NCI-H2107 treated with DMSO at 0.1 percent for 48 hours (cell line): ENCODE results near the gene CNPPD1.

Experiments used
- DNase-seq: peaks from one replicate; lab custom pipeline; 2025; ENCODE audit not compliant: unreplicated experiment; lab: John Stamatoyannopoulos, UW

The CNPPD1 gene

DNA sequence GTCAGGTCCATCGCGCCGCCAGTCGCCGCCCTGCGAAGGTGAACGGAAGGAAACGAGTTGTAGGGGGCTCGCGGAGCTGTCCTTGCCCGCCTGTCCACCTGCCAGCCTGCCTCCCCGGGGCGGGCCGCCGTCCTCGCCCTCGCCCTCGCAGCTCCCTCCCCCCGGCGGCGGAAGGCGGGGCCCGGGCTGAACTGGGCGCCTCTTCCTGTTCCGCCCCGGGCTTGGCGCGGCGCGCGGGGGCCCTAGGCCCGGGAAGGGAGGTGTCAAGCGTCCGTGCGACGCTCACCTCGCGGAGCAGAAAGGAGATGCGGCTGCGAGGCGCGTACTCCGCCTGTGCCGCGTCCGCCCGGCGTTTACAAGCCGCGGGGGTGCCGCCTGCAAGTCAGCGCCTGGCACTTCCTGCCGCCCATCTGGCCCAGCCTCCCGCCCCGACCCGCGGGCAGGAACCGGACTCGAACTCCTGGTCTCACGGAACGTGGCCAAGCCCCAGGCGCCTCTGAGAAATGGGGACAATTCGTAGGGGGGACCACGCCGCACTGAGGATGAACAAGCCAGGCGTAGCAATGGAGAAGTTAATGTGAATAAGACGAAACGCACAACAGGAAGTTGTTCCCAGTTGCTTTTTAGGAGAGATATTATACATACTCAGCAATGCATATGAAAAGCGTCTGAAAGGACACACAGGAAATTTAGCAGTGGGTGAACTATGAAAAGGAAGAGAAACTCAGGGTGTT is at the start of gene CNPPD1:
CNPPD1 (minus strand) TSS at position 108 of the 734 bp plus-strand sequence; CDS start at position 11, 97 bp downstream.
- peak; percentile 46 for DNase-seq

DNA sequence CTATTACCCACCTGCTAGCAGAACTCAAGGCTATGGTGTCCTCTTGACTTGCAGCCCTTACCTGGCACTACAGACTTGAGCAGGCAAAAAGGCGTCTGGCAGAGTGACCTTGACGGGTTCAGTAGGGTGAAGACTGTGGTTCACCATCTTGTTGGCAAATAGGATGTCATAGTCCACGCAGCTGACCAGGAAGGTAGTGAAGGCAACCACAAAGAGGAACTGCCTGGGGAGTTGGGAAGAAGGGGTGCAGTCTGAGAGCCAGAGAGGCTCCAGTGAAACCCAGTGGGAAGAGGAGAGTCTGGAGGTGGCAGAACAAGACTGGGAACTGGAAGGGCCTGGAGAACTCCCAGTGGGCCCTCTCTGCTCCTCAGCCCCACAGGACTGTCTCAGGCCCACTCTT is 48.6 kb upstream of the CNPPD1 start:
- no peak for DNase-seq

DNA sequence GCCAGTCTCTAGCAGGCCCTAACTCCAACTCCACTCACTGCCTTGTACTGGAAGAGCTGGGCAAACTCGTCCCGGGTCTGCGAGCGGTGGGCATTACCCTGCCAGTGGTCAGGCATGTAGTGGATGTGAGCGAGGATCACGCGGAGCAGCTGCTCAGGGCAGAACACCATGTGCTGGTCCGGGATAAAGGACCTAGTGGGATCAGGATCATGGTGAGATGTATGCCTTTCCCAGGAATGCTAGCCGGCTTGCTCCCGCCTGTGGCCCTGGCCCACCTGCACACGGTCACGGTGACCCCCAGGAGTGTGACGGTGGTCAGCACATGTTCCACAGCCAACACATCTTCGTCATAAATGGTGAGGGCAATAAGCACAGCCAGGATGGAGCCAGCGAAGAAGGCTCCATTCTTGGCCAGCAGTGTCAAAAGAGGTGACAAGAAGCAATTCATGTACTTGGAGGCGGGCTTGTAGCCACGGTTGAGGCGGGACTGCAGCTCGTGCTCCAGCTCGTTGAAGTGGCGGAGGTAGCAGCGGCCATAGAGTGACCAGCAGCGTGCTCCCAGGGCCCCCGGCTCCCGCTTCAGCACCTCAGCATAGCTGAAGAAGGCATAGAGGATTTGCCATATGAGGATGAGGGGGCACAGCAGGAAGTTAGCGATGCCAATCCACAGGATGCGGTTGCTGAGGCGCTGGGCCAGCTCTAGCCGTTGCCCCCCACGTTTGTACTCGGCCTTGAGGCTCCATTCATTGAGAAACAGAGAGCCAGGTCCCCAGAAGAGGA is 47.3 kb upstream of the CNPPD1 start:
- no peak for DNase-seq

DNA sequence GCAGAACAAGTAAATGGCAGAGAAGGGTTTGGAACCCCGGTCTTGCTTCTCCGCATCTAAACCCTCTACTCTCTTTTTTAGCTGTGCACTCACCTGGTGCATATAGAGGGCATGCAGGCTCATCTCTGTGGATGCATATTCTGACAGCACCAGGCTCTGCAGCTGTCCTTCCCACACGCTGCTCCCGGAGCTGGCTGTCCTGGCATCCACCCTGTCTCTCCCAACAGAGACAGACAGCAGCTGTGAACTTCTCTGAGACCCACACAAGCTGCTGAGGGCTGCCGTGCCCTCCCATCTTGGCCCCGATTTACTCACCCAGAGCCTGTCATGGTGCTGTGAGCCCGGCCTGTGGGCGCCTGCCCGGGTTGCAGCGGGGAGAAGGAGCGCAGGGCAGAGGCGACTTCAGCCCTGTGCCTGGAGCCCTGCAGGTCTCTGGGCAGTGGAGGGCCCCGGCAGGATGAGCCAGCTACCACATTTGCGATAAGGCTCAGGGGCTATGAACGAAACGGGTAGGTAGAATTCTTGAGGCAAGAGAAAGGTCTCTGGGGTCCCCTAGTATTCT is 45.3 kb upstream of the CNPPD1 start:
- DNase-seq: no peak

DNA sequence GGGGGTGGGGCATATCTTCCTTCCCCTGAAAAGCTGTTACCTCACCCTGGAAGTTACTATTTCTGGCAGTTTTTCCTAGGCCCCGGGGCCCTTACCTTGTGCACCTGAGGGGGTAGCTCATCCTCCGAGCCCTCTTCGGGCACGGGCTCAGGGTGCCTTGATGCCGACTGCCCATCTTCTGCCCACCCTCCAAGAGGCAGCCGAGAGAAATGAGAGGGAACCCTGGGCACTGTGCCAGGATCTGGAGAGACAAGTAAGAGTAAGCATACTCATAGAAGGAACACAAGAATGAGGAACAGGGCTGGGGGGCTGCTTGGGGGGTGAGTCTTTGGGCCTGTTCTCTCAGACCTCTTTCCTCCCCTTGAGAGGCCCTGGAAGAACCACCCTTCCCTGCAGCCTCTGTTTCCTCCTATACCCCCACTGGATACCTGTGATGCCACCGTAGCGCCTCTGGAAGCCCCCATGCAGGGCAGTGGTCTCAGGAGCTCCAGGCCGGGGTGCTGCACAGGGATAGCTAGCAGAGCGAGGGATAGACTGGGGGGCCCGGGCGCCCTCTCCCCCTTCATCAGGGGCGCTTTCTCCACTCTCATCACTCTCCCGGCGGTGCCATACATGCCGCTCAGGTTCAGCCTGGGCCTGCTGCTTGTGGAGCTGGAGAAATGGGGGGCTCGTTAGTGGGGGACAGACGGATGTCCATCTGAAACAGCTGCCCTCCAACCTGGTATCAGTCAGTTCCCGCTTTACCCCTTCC is 44.1 kb upstream of the CNPPD1 start:
- DNase-seq: no peak

DNA sequence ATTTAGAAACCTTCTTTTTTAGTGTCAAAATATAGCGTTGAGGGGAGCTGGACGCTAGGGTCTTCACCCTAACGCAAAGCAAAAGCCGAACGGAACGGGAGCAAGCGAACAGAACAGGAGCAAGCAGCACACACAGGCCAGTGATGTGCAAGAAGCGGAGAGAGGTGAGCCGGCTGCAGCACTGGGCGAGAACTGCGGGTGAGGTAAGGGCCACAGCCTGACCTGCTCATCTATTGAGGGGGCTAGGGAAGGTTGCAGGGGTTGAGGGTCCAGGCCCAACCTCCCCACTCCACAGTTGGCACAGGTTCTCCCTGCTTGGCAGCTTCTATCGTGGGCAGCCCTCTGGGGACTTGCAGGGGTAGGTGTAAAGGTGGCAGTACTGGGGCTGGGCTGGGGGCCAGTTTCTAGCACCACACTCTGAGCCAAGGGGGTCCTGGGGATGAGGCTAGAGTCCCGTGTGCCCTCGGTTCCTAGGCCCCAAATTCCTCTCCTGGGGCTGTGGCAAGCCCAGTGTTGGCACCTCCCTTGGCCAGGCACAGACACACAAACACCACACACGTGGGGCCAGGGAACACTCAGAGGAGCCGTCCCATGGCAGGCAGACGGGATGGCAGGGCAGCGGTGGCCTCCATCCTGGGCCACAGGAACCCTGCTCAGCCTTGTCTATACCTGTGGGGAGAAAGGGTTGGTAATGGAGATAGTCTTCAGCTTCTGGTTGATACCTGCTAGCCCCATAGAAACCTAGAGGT is 43.2 kb upstream of the CNPPD1 start:
- no peak for DNase-seq

DNA sequence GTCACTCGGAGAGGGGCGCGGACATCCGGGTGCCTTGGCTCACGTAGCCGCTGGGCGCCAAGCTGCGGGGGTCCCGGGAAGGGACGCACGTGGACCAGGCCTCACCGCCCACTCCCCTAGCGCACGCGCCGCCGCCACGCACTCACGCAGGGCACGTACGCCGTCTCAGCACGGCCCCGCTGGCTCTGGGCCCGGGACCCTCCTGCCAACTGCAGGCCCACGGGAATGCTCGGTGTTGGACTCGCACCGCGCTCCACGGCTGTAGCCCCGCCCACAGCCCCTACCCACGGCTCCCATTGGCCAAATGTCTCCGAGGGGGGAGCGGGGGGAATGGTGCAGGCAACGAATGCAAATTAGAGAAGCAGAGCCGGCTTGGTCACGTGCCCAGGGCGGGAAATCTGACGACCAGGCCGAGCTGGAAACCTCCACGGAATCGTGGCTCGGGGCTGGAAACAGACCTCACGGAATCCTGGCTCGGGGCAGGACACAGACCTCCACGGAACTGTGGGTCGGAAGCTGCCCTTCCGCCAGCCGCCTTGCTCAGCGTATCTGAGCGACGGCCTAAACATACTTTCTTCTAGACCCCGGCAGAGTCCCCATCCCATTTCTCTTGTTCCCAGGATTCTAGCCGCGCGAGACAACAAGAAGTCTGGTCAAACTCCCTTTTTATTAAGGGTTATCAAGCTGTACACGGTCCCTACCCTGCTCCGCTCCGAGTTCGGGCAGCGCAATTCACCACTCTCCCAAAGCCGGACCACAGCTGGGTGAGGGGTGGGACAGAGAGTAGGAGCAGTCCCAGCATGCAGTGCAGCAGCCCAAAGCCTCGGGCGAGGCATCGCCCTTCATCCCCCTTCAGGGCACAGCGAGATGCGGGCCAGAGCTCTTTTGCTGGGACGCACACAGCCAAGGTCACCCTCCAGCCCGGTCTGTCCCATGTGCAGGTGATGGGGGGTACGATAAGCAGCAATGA is 42.3 kb upstream of the CNPPD1 start, which contains the start of gene ABCB6:
ABCB6 (minus strand) TSS at position 227 of the 970 bp plus-strand sequence. CDS start 285 bp downstream, outside the sequence.
- peak; percentile 42 for DNase-seq

DNA sequence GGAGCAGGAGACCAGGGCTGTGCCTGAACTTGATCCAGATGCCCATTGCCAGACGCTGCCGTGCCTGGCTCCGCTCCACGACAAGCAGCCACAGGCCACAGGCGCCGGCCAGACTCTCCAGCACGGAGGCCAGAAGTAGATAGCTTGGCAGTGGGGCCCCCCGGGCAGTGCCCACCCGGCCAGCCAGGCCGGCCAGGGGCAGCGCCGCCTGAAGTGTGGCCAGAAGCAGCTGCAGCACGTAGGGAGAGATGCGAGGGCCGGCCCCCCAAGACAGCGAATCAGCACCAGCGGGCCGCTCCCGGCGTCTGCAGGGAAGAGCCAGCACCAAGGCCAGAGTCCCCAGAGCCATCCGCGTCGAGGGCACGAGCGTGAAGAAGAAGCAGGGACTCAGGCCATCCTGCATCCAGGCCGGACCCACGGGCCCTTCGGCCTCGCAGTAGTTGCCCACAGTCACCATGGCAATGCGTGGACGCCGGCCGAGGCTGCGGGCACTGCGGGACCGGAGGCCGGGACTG is 41.5 kb upstream of the CNPPD1 start:
- no peak for DNase-seq

DNA sequence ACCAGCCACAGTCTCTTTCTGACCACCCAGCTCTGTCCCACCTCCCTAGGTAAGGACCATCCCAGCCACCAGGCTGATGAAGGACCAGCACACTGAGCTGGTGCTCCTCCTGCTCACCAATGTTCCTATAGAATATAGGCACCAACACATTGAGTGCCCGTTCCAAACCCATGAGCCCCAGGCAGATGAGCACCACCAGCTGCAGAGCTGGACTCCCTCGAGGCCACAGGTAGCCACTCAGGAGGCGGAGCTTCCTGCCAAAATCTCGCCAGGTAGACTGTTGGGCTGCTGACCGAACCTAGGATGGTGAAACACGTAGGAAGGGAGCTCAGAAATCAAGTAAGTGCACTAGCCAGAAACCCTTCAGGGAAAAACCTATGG is 39.8 kb upstream of the CNPPD1 start:
- DNase-seq: no peak

DNA sequence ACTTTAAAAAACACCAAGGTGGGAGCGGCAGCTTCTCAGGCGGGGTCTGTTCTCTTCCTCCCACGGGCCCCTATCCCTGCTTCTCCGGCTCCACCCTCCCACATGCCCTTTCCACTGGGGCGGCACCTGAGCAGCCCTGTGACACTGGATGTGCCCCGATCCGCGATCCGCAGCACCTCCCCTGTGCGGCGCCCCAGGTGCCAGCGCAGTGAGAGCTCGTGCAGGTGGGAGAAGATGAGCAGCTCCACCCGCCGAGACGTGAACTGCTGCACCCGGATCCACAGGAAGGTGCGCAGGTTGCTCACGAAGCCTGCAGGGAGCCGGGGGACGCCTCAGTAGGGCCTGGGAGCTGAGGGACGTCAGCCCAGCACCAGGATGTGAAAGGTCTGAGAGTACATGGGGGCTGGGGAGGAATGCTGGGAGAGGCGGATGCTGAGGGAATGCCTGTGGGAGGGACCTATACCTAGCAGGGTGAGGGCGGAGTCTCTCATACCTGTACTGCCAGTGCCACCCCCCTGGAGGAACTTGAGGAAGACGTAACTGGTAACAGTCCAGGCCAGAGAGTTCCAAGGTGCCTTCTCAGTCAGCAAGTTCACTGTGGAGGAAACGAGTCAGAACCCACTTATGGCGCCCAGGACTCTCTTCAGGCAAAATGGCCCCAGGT is 39.3 kb upstream of the CNPPD1 start:
- no peak for DNase-seq

DNA sequence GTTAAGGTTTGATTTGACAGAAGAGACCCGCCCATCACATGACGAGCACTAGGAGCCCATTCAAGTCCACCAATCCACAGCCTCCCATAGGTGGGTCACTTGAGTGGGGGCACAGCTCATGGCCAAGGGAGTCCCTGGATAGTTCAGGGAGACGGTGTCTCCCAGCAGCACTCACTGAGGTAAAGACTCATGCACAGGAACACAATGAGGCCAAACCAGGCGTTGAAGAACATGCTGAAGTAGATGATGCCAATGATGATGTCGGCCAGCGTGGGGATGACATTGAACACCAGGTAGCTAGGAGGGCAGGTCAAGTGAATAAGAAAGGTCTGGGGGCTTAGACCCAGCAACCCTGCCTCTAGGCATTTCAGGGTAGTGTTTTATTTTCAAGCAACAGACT is 38.1 kb upstream of the CNPPD1 start:
- DNase-seq: no peak

DNA sequence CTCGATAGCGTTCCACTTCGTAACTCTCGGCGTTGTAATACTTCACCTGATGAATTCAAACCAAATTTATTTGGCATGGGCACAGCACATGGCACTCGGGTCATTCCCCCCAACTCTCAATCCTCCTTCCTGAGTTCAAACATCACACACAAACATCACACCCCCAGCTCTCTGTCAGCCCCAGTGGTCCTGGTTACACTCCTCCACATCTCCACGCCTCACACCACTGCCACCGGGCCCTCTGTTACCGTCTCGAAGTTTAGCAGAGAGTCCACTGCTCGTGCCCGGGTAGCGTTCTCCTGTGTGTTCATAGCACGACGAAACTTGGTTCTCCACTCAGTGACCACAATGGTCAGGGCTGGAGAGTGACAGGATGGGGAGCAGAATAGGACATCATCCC is 37.4 kb upstream of the CNPPD1 start:
- no peak for DNase-seq

DNA sequence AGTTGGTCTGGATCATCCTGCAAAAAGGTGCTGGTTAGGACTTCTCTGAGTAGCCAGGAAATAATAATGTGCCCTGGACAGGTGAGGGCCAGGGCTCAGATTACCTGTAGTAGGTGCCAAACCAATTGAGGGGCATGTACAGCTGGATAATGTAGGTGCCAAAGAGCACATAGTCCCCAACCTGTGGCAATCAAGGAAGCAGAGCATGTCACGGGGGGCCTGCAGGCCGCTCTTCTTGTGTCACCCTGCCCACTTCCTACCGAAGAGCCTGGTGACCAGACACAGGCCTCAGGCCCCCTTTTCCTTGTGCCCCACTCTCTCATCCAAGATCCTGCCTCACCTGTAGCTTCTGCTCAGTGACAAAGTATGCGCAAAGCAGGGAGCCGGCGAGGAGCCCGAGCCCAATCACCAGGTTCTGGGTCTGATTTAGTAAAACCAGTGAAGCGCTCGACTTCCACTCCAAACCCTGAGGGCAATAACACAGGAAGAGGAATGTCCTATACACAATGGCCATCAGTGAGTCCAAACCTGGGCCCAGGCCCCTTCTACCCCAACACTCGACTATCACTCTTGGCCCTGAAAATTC is 36.9 kb upstream of the CNPPD1 start:
- DNase-seq: no peak

DNA sequence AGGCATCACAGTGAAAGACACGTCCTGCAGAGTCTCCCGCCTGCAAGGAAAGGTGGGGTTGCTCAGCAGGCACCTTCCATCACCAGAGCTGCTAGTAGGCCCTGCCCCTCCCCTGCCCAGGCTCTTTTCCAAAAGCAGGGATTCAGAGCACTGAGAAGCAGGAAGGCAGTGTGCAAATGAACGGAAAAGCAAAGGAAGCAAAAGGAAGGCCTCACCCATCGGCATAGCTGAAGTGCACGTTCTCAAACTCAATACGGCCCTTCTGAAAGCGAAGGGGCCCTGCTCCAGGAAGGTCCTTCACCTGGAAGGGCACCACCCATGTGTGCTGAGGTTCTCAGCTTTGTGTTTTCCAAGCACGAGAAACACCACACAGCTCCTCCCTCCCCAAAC is 36.3 kb upstream of the CNPPD1 start:
- no peak for DNase-seq

DNA sequence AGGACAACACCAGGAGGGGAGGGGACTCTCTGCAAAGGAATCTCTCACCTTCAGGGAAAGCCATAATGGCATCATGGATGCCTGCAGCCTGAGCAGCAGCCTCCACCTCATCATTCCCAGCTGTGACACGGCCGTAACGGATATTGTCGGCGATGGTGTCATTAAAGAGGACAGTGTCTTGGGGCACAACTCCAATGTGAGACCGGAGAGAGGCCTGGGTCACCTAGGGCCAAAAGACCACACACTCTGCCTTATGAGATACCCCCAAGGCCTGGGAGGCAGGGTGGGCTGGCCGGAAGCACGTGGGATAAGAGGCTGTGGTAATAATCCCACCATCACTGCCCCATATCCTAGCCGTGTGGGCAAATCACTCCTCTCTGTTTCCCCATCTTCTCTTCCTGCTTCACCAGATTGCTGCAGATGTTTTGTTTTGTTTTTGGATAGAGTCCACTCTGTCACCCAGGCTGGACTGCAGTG is 34.2 kb upstream of the CNPPD1 start:
- DNase-seq: no peak

DNA sequence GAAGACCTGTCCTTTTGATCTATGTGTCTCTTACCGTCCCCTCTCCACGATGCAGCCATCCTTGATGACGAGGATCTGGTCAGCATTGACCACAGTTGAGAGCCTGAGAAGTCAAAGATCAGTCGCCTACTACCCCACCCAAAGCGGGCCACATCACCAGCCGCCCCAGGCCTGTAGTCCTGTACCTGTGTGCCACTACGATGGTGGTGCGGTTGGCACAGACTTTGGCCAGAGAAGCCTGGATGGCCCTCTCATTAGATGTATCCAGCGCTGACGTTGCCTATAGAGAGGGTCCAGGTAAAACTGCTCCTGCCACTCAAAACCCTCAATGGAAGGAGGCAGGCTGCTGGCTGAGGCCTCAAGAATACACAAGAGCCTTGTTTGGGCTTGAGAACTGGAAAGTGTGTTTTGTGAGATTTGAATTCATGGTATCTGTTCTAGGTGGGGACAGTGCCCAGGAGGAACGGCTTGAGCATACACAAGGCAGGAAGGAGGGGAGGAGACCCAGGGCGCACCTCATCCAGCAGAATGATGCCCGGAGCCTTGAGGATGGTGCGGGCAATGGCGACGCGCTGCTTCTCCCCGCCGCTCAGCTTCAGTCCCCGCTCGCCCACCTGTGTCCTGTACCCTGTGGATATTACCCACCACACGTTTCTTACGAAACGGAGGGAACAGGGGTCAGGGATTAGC is 33.6 kb upstream of the CNPPD1 start:
- DNase-seq: no peak
